Activated effector memory CD4-positive, alpha-beta T cell treated with anti-CD3 and anti-CD28 coated beads, Interleukin-2, amount 50 U/mL, for 16 hours (primary cell): ENCODE results near the gene HIVEP3.
A peak's percentile ranks its signal among the peaks of the same experiment; 100 is the strongest.

Experiments used
- DNase-seq: peaks from one replicate; pipeline ENCODE4 v3.0.0-alpha.2; 2020

HIVEP3 gene

DNA sequence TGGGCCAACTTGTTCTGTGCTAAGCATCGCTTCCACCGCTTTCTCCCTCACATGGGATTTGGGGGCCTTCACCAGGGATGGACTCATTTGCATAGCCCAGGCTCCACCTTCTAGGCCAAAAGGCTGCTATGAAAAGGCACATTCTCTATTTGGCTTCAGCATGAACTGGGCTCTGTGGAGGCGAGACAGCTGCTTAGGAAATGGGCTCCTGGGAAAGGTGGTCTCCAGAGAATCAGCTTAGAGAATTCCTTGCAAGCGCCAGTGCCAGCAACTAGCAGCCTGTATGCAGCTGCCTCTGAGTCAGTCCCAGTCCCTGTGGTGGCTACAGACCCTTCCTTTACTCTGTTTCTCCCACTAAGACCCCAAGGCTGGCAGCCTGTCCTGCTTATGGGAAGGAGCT, 214.5 kb downstream of the HIVEP3 start:
- peak; percentile 25 for DNase-seq

DNA sequence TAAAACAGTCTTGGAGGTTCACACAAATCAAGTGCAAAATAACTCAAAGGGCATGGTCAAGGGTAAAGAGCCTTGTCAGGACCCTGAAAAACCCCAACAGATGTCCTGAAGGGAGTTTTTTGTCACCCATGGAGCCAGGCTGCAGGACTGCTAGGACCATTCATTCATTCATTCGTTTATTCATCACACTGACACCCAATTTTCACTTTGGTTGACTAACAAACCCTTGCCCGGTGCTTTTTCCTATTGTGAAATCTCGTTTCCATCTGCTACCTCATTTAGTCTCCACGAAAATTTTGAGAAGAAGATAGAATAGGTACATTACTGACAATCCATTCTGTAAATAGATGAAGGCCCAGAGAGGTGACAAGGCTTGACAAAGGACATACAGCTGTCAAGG, 216.0 kb downstream of the HIVEP3 start:
- DNase-seq = peak; percentile 19

DNA sequence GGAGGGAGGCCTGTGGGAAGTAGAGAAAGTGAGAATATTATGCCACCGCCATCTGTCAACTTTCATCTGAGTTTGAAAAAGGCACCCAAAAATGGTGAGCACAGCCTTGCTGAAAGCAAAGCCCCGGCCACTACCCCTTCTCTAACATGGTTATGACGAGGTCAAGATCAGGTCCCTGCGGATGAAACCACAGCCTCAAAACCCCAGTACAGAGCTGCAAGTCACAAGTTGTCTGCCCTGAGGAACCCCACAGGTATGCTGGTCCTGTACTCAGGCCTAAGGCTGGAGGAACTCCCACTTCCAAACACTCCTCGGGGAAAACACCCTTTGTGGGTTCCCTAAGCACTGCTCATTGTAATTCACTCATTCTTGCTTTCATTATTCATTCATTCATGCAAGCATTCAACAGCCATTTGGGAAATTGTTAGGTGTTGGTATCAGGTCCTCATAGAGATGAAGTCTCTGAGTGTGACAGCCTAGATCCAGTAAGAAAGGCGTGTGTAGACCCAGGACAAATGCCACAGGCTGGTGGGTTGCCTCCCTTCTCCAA, 217.7 kb downstream of the HIVEP3 start:
- DNase-seq = peak; percentile 14

DNA sequence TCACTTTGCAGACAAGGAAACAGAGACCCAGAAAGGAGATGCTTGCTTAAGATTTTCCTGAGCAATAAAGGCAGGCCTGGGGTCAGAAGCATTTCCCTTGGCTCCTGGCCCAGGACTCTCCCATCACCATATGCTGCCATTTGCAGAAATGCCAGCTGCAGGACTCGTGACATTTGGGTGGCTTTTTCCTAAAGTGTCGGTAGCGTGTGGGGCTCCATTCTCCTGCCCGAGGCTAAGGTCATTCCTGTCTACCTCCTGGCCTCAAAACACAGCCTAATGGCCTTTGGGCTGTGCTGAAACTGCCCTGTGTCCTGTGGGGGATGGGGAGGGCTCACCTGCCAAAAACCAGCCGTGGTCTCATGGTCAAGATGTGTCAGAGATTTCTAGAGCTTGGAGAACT, 218.1 kb downstream of the HIVEP3 start:
- DNase-seq = peak; percentile 9

DNA sequence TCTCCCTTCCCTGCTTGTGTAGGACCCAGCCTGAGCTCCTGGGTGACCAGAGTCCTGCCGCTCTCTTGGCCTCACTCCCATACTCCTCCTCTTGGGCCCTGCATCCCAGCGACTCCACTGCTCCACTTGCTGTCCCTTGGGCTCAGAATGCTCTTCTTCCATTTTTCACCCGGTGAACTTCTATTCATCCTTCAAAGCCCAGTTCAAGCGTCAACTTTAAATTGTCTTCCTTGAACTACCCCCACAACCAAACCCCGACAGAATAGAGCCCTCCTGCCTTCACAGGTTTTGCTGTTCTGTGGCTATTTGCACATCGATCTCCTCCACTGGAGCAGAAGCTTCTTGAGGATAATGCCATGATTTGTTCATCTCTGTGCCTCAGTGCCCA, 218.9 kb downstream of the HIVEP3 start:
- no peak for DNase-seq

DNA sequence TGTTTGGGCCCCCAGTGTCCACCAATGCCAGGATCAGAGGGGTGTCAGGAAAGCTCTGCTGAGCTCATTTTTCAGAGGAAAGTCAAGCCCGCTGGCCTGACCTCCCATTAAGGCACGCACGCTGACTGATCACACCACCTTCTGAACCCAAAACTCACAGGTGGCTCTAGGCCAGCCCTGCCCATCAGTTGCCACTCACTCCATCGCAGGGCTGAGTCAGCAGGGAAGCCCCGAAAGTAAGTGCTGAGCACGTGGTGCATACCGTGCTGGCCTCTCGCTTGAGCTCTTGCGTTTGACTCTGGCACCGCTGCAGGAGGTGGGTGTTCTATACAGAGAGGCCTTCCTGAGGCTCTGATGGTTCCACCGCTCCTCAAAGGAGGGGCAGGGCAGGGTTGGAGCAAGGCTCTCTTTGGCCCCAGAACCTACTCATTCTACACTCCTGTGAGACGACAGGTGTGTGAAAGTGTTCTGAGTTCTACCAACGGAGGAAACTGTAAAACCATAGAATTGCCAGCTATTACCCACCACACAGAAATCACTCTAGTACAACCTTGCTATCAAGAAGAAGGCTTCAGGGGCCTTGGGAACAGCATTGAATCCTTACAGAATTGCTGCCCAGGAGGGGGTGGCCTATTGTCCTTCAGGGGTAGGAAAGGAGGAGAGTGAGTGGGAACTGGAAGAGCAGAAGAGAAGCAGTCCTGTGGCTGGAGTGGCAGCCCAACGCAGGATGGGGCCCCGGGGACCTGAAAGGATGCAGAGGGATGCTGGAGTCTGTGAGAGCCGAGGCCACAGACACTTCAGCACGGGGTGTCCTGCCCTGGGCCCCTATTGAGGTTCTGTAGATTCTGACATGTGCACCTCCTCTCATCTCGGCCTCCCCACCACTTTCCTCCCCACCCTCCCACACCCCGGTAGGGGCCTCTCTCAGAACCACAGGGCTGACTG, 219.5 kb downstream of the HIVEP3 start:
- peak; percentile 70 for DNase-seq

DNA sequence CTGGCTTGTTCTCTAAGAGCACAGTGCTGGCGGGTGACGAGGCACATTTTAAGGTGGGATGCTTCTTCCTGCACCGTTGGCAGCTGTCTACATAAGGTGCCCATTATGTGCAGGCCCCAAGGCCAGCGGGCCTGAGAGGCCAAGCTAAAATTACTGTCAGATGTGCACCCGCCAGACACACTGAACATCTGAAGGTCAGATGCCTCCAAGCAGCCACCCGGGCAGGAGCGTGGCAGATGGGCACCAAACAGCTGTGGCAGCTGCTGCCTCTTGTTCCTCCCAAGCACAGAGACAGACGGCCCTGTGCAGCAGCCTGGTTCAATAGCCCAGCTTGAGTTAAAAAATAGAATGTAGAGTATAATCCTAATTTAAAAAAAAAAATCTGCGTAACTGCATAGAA, 222.3 kb downstream of the HIVEP3 start:
- peak; percentile 39 for DNase-seq

DNA sequence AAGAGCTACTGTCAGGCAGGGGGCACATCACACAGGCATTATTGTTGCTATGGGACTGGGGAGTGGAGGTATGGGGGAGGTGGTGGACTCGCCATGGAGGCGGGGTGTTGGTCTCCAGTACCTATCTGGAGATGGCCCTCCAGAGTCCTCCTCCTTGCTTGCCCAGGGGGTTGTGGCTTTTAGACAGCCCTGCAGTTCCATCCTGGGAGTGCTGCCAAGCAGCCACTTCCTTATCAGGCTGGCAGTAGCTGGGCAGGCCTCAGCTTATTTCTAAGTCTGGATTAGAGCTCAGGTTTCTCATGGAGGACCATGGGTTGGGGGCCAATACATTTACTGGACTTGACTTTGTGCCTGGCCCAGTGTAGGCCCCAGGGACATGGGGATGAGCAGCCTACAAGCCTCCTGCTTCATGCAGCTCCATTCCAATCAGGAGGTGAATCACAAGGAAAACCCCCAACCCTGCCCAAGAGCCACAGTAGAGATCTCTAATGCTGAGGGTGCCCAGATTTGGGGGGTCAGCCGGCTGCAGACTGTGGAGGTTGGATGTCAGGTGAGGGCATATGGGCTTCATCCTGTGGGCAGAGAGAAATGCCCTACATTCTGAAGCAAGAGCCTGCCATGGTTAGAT, 223.5 kb downstream of the HIVEP3 start:
- DNase-seq = peak; percentile 52

DNA sequence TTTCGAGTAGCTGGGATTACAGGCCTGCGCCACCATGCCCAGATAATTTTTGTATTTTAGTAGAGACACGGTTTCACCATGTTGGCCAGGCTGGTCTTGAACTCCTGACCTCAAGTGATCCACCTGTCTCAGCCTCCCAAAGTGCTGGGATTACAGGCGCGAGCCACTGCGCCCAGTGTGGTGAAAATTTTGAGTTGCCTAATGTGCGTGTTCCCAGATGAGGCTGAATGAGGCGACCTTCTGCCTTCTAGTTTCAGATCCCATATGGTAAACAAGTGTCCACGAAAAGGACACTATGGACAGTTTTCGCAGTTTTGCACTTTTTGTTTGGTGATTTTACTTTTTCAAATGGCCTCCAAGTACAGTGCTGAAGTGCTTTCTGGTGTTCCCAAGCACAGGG, 226.8 kb downstream of the HIVEP3 start:
- DNase-seq = peak; percentile 9

DNA sequence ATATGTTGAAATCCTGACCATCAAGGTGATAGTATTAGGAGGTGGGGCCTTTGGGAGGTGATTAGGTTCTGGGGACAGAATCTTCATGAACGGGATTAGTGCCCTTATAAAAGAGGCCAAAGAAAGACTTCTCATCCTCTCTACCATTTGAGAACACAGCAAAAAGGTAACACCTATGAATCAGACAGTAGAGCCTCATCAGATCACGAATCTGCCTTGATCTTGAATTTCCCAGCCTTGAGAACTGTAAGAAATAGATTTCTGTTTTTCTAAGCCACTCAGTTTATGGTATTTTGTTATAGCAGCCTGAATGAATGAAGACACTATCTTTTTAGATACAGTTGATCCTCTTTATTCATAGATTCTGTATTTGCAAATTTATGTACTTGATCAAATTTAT, 227.3 kb downstream of the HIVEP3 start:
- DNase-seq = no peak

DNA sequence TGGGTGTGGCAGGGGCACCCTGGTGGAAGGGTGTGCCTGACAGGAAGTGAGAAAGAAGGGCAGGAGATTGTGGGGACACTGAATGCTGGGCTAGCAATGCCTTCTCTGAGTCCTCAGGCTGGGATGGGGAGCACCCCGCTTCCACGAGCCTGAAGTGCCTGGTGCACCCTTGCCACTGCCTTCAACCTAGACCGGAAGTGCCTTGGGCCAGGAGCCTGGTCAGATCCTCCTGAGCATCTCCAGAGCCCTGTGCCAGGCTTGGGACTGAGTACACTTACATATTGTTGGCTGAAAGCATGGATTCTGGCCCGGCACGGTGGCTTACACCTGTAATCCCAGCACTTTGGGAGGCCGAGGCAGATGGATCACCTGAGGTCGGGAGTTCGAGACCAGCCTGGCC, 228.4 kb downstream of the HIVEP3 start:
- peak; percentile 55 for DNase-seq

DNA sequence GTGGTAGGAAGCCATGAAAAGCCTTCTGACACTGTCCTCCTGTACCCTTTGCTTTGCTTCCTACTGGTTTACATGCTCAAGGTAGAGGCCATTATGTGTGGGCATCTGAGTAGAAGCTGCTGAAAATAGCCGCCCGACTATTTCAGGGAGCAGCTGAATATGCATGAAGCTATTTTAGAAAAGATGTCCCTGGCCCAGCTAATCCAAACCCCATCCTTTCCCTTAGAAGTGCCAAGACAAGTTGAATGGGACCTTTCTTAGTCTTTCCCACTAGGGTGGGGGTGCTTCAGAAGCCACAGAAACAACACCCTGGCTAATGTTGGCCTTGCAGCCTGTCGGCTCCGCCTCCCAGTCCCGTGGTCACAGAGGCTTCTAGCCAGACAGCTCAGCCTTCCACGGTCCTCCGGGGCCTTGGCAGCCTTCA, 229.2 kb downstream of the HIVEP3 start:
- peak; percentile 6 for DNase-seq

DNA sequence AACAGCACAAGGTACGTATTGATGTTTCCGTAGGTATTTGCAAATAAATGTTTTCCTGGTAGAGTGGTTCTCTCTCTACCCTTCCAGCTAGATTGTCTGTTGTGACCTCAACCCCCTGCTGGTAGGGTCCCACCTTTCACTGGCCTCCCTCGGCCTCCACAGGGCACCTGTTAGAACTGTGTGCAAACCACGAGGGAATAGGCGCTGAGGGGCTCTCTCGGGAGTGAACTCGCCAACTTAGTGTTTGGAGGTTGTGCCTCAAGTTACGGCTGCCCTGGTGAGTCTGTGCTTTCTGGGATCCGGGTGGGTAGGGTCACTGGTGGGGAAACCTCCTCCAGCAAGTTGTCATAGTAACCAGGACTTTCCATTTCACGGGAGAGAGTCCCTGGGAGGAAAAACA, 229.6 kb downstream of the HIVEP3 start:
- peak; percentile 47 for DNase-seq

DNA sequence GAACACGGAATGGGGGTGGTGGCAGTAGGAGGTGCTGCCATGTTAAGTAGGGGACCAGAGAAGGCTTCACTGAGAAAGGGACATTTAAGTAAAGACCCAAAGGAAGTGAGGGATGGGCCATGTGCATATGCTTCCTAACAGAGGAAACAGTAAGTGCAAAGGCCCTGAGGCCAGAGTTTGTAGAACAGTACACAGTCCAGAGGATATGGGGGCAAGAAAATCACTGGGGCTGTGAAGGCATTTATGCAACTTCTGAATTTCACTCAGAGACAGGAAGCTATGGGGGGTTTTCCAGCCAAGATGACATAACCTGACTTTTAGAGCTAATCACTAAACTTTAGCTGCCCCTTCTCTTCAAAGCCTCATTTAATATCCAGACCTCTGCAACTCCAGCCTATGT, 231.7 kb downstream of the HIVEP3 start:
- peak; percentile 10 for DNase-seq

DNA sequence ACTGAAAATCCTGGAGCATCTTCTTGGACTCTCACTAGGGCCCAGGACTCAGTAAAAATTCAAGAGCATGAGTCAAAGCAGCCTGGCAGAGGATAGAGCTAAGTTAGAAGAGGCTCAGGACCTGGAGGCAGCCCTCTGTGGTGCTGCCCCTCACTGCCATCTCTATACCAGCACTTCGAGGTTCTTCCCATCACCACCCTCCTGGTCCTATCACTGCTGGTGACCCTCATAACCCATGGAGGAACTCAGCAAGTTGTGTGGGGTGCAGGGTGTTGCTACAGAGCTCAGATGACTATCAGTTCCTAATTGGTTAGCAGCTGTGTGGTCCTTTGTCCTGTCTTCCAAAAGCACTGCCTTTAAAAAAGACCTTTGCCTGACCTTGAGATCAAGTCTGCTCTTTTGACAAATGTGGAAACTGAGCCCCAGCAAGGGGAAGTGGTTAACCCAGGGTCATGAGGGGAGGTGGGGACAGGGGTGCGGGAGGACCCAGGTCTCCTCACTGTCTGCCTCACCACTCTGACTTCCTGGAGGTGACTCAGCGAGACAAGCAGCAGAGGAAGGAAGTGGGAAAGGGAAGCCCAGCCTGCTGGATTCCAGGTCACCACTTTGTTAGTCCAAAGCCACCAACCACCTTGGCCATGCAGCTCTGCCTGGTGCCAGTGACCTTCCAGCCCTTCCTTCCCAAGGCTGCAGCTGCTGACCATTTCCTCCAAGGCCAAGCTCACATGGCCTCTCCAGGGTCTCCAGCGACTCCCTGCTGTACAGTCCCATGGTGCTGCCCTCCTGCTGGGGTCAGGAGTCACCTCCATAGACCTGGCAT, 234.8 kb downstream of the HIVEP3 start:
- DNase-seq = peak; percentile 74

DNA sequence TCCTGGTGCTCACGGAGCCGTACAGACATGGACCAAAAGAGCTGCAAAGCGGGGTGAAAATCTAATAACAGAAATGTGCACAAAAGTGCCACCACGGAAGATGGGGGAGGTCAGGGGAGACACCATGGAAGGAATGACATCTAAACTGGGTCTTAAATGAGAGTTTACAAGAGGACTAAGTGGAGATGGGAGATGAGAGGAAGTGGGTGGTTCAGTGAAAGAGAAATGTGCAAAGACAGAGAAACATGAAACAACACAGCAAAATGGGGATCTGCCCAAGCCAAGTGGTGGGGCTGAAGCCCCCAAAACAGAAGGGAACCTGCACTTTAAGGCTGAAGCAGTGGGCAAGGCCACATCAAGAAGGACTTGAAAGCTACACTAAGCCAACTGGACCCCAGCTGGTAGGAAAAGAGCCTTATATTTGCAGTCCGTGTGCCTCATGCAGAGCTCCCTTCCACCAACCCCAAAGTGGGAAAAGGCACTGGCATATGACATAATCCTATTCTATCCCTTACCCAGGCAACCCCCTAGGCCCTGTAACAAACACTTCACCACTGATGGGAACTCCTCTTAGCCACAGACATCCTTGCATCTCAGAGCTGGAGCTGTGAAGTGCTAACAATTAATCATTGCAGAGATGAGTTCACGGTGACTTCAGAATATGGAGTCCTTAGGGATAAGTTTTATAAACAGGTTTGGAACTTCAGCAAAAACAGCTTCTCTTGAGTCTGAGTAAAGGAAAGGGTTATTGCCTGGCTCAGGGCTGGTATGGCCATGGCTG, 235.7 kb downstream of the HIVEP3 start:
- DNase-seq = peak; percentile 36

DNA sequence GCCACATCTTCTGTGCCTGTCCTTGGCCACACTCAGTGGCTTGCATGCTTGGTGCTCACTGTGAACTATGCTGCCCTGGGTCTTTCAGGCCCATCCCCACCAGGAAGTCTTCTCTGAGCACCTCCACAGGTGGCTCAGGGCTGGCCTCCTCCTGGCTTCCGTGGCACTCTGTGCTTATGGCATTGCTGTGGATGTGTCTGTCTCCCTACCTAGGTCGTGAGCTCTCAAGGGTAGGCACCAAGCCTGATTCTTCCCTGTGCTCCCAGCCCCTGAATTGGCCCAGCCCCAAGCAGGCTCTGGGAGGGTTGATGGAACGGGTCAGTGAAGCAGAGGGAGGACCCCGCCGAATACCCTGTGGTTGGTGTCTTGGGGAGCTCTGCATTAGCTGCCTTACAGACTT, 236.6 kb downstream of the HIVEP3 start:
- DNase-seq = peak; percentile 48

DNA sequence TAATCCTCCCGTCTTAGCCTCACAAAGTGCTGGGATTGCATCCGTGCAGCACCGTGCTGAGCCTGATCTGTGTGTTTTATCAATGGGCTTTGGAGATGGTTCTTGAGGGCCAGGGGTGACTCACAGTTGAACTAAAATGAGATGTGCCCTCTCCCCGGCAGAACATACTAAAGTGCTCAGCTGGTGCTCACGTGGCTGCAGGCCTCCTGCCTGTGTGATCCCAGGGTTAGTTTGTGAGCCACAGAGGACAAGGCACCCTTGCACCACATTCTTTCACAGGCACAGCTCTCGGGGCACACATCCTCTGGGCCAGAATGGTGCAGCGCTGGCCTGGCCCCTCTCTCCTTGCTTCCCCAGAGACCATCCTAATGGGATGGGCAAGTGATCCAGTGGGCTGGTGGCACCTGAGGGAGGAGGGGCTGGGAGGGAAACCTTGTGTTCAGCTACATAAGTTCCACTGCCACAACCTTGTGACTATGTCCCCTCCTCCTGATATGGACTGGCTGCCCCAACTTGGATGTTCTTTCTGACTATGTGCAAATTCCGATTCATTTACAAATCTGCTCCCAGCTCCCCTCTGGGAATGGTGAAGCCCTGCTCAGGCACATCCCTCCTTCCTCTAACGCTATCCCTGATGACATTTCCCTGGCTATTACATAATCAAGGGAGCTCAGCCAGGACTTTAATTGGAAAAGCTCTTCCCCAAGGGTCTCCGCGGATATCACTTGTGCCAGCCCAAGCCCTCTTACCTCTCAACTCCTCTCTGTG, 237.2 kb downstream of the HIVEP3 start:
- DNase-seq = peak; percentile 41

DNA sequence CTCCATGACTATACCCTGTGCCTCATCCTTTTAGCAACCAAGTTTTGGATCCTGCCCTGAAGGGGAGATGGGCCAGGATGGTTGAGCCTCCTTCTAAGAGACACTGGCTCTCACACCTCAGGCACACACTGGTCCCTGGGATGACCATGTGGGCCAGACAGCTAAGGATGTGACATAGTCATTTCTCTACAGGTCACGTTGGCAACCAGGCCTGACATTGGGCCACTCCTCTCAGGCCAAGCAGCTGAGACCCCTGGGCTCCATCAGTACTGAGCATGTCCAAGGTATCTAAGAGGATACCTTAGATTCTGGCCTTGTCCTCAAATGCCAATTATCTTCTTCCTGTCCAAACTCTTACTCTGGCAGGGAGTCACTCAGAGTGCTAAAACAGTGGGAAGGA, 238.7 kb downstream of the HIVEP3 start:
- DNase-seq = no peak

DNA sequence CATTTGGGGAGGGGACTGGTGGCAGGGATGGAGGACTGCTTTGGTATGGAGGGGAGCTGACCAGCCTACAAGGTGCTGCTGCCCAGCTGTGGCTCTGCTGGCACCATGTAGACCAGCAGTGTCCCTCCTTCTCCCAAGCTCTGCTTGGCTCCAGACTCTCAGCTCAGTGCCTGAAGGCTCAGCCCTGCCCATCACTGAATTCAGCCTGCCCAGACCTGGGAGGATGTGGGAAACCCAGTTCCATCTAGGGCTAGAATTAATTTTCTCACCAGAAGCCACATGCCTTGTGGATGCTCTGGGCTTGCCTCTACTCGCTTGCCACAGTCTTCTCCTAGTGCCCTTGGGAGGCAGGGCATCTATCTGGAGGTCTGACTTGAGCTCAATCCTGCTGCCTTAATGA, 239.2 kb downstream of the HIVEP3 start:
- DNase-seq = no peak

DNA sequence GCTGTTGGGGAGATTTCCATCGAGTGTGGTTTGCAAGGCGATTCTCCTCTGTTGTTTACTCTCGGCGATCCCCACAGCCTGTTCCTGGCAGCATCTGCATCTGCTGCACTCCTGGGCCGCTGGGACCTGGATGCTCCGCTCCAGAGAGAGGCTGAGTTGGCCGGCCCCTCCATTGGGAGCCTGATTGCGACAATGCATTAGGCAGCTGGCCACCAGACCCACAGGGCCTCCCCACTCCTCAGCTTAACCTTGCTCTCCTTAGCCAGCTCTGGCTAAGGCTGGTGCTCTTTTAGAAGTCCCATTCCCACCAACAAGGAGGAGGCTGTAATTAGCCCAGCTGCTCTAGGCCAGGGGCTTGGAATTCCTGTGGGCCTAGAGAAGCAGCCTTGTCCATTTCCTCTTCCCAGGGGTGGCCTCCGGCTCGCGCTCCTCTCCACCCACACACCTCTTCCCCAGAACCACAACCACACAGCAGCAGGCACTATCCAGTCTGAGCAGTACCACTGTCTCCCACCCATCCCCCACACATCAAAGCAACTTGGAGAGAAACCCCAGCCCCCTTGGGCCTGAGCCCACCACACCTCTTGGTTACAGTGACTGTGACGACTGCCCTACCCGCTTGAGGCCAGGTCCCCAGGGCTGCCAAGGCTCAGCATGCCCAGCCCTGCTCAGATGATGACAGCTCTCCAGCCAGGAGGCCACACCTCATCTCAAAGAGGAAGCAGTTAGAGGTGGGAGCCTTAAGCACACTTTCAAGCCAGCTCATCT, 240.4 kb downstream of the HIVEP3 start:
- DNase-seq = peak; percentile 59
